ENCODE measurements around the gene MAP6.

DNA sequence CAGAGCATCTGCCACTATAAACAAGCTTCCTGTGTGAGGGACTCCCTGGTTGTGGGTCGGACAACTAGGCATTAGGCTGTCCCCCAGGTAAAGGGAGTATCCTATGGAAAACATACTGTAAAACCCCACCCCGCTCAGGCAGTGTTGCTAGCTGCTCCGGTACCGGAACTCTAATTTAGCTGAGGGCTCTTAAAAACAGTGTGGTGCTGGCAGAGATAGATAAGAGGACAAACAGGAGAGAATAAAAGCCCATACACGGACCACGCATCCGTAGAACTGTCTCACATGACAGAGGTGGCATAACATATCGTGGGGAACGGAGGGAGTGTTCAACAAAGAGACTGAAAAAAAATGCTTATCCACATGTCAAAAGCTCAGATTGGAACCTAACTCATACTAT lies 45.4 kb upstream of the MAP6 start:
- TF ChIP-seq, protein P1, sequence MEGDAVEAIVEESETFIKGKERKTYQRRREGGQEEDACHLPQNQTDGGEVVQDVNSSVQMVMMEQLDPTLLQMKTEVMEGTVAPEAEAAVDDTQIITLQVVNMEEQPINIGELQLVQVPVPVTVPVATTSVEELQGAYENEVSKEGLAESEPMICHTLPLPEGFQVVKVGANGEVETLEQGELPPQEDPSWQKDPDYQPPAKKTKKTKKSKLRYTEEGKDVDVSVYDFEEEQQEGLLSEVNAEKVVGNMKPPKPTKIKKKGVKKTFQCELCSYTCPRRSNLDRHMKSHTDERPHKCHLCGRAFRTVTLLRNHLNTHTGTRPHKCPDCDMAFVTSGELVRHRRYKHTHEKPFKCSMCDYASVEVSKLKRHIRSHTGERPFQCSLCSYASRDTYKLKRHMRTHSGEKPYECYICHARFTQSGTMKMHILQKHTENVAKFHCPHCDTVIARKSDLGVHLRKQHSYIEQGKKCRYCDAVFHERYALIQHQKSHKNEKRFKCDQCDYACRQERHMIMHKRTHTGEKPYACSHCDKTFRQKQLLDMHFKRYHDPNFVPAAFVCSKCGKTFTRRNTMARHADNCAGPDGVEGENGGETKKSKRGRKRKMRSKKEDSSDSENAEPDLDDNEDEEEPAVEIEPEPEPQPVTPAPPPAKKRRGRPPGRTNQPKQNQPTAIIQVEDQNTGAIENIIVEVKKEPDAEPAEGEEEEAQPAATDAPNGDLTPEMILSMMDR (IDR thresholded peaks at IDR 0.05), result no peak
- TF ChIP-seq POLR2AphosphoS5 (IDR thresholded peaks at IDR 0.05; ENCODE audit: insufficient read depth in 1 of 2, low read depth in 1 of 2), result no peak
- no peak for TF ChIP-seq POLR2A (IDR thresholded peaks at IDR 0.05)
